ENCODE measurements around the gene GSPT2. TPM values are rescaled to one million over a fixed set of nuclear protein-coding genes. Genes with fewer than 3 reads are reported as not detected.
A peak's percentile ranks its signal among the peaks of the same experiment; 100 is the strongest.

Gene GSPT2
- total and polyA plus RNA-seq, 7 donors = 1.8 to 7.8 (median 4.0) TPM

DNA sequence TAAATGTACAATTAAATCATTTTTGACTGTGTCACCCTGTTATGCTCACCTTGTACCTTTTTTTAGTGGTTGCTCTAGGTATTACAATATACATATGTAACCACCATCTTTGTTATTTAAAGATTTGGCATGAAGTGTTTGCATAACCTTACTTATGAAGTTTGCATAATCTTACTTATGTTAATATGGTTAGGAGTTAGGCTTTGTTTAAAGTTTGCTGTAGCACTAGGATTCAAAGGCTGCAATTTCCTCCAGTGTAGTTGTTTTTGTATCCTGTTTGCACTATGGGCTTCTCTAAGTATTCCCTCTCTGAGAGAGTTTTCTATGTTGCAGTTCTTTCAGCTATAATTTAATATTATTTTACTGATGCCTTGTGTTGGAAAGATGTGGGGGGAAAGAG lies 15.0 kb upstream of the GSPT2 start:
- intact Hi-C loops (cut with DNase I) = no loop called here
- peaks cover 0 to 29% (median 0%) of the 10 kb centered on the region in 3 donors for H3K27me3 ChIP-seq (ENCODE audit: insufficient read depth in 3 of 3, low read length in 2 of 3)

GRCh38 chrX:51737091-51737490 lies 6.2 kb upstream of the GSPT2 start:
- 62 to 87% (median 72%) methylated on average over 2 of the region's 2 CpGs for WGBS, 3 donors
- Histone ChIP-seq H3K27me3 (ENCODE audit: insufficient read depth in 3 of 3, low read length in 2 of 3) (peaks cover 0 to 25% (median 0%) of the 10 kb centered on the region in 3 donors), H3K27ac (no peak overlapping the region), H3K4me1 (no peaks in the 10 kb centered on the region), H3K4me3 (no peak overlapping the region), H3K36me3 (ENCODE audit: insufficient read depth in 1 of 2, low read depth in 1 of 2) (no peaks in the 10 kb centered on the region), H3K9me3 (no peaks in the 10 kb centered on the region)
- intact Hi-C loops (cut with DNase I) = no loop called here
- DNase-seq = no peak
- no peak for TF ChIP-seq CTCF (IDR thresholded peaks at IDR 0.05)
- no peak for ATAC-seq

More for the DNA sequence above, 15.0 kb upstream of the GSPT2 start:
- TF ChIP-seq CTCF (IDR thresholded peaks at IDR 0.05) = no peak
- DNase-seq = no peak
- H3K4me1 ChIP-seq = no peaks in the 10 kb centered on the region
- ATAC-seq = no peak
- no peaks in the 10 kb centered on the region for H3K36me3 ChIP-seq (ENCODE audit: insufficient read depth in 1 of 2, low read depth in 1 of 2)
- no peaks in the 10 kb centered on the region for H3K9me3 ChIP-seq
- H3K27ac ChIP-seq = no peak overlapping the region
- no peak overlapping the region for H3K4me3 ChIP-seq

- no peaks in the 10 kb centered on the region for H3K36me3 ChIP-seq (ENCODE audit: insufficient read depth in 1 of 2, low read depth in 1 of 2)
- intact Hi-C loops (cut with DNase I) = no loop called here
- H3K4me1 ChIP-seq = no peaks in the 10 kb centered on the region
- no peak for DNase-seq
- no peaks in the 10 kb centered on the region for H3K9me3 ChIP-seq
- 54 to 82% (median 74%) methylated on average over 3 of the region's 3 CpGs for WGBS, 3 donors
- H3K4me3 ChIP-seq = peak overlapping the region; percentile 70
- peaks cover 0 to 5% (median 0%) of the 10 kb centered on the region in 3 donors for H3K27me3 ChIP-seq (ENCODE audit: insufficient read depth in 3 of 3, low read length in 2 of 3)
- no peak overlapping the region for H3K27ac ChIP-seq
- no peak for ATAC-seq
- no peak for TF ChIP-seq CTCF (IDR thresholded peaks at IDR 0.05)
These were observed 656 bp upstream of the GSPT2 start for GRCh38 chrX:51742586-51742985.

DNA sequence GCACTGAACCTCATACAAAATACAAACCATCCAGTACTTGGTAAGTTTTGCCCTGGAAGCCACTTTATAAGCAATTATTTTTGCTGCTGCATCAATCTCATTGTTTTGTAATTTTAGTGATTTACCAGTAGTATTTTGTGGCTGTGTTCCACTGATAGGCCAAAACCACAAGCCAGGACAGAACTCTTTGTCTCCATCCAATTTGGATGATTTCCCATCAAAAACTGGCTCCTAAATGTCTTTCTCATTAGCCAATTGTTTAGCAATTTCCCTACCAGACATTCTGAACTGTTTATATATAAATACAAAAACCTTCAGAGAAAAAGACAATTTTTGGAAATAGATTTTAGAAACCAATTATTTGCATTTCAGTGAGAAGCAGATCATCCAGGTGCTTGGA lies 4.4 kb downstream of the GSPT2 start:
- Histone ChIP-seq H3K4me1 (no peaks in the 10 kb centered on the region), H3K36me3 (ENCODE audit: insufficient read depth in 1 of 2, low read depth in 1 of 2) (no peaks in the 10 kb centered on the region), H3K9me3 (no peaks in the 10 kb centered on the region), H3K27ac (no peak overlapping the region), H3K4me3 (no peak overlapping the region), H3K27me3 (ENCODE audit: insufficient read depth in 3 of 3, low read length in 2 of 3) (peaks cover 0 to 10% (median 0%) of the 10 kb centered on the region in 3 donors)
- DNase-seq (no peak), ATAC-seq (no peak)
- intact Hi-C loops (cut with DNase I) = no loop called here
- TF ChIP-seq CTCF (IDR thresholded peaks at IDR 0.05) = no peak

DNA sequence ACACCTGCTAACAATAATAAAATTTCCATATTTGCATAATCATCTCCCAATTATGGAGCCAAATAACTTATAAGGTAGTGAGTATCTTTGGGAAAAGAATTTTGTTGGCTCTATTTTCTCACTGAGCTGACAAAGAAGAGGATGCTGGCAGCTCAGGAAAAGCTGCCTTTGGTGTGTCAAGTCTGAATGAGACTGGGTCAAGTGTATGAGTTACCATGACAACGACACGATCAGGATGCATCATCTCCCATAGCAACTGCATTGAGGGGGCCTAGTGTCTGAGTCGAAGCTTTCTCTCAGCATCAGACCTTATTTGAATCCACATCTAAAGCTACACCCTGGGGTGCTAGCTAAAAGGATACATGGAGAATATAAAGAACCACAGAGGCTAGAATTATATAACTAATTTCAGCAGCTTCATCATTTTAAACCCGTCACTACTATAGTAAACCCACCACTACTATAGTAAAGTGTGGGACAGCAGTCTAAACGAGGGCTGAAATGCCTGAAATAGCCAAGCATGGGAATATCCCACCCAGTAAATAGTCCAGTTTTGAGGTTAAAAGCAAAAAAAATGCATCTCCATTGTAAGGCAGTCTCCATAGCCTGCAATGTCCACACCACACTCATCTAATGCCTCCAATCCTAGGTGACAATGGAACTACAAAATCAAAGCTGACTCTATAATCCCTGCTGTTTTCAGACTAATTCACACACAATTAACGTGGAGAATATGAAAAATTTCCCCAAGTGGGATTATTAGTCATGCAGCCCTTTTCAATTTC lies 16.0 kb downstream of the GSPT2 start:
- 37 to 52% (median 47%) methylated on average over 6 of the region's 6 CpGs for WGBS, 3 donors
- H3K4me1 ChIP-seq = no peaks in the 10 kb centered on the region
- no peak overlapping the region for H3K27ac ChIP-seq
- no peak for TF ChIP-seq CTCF (IDR thresholded peaks at IDR 0.05)
- no peak for DNase-seq
- H3K4me3 ChIP-seq = no peak overlapping the region
- ATAC-seq = no peak
- H3K27me3 ChIP-seq (ENCODE audit: insufficient read depth in 3 of 3, low read length in 2 of 3) = peaks cover 0 to 16% (median 0%) of the 10 kb centered on the region in 3 donors
- no peaks in the 10 kb centered on the region for H3K36me3 ChIP-seq (ENCODE audit: insufficient read depth in 1 of 2, low read depth in 1 of 2)
- H3K9me3 ChIP-seq = no peaks in the 10 kb centered on the region
- intact Hi-C loops (cut with DNase I) = no loop called here

Data from psoas muscle (tissue), 8 donors.